ENCODE results near the gene SUPT6H.

The SUPT6H gene

DNA sequence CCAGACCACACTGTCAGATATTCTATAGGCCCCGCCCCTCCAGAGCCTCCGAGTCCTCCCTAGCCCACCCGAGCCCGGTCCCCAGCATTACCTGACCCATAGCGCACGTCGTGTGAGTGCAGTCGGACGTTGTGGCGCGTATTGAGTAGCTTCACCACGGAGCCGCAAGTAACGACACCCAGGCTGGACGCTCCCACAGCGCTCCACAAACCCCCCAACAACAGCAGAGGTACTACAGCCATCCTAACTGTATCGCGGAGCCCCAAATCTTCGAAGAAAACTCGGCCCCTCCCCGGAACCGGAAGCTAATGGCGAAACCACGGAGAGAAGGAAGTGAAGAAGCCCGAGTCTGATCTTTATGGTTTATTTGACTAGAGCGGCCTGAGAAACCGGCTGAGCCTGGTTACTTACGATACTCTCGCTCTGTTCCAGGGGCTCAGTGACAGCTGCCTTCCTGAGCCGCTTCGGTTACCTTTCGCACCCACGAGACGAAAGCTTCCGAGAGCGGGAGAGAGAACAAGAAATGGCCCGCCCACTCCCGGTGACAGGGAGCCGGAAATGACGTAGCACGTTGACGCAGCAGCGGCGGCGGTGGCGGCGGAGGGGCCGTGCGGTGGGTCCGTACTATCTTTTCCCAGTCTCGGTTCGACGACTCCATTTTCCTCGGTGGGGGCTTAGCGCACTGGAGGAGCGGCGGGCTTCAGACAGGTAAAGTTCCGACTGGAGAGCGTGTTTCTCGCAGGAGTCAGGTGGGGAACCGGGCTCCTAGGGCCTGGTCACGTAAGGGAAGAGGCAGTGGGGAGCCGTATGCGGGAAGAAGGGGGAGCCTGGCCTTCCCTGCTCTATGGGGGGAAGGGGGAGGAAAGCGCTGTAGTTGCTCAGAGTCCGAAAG is at the start of gene SUPT6H, which contains the start of gene SDF2:
TSS of gene SUPT6H (plus strand) at position 571 of the 892 bp plus-strand sequence. CDS start 11,197 bp downstream, outside the sequence.
TSS of gene SDF2 (minus strand) at position 272 of the 892 bp plus-strand sequence. CDS start at position 242, 30 bp downstream.
- peak; percentile 62 for DNase-seq (ENCODE audit: low read depth)

DNA sequence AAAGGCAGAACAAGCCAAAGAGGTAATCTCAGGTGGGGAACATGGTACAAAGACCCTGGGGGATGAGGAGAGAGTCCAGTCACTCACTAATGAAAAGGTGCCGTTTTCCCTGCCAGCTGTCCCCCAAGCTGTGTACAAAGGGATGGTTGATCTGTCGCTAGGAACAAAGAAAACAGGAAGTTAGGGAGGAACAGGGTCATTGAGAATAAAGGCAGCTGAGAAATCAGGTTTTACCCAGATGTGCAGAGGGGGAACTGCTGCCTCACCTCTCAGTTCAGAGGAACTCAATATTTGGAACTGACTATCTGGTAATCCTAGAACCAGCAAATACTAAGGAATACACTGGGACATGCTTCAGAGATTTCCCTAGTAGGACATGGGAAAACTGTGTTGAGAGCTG is 49.5 kb upstream of the SUPT6H start:
- DNase-seq (ENCODE audit: low read depth): no peak

DNA sequence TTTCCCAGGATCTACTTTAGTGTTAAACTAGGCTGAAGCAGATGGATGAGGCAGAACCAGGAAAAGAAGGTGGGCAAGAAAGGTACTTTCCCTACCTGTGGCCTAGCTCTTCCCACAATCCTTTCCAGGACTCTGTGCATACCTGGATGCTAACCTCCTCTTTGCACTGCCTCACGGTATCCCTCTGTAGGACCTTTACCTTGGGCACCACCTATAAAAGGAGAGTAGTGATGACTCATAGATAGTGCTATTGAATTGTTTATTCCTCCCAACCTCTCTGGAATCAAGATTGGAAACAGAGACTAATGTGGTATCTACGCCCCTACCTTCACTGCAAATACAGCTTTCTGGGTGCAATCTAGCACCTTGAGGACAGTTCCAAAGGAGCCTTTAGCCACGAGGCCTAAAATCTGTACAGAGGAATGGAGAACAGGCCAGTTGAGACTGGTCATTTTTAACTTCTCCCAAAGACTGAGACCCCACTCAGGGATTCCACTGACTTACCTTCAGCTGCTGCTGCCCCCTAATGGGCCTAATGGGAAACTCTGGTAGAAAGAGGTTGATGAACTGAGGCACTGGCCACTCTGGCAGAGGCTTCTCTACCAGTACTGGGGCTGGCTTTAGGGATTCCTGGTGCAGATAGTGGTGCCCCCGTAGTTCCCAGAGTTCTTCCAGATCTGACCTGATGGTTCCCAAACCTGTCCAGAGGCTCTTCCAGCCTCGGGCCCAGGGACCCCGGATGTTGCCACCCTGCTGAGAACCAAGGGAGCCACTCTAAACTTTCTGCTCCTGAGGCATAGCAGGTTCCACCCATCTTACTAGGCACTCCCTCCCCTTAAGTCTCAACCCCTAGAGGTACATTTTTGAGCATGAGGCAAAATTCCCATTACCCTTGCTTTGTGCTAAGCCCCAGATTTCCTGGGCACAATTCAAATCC is 48.8 kb upstream of the SUPT6H start:
- DNase-seq (ENCODE audit: low read depth): no peak

DNA sequence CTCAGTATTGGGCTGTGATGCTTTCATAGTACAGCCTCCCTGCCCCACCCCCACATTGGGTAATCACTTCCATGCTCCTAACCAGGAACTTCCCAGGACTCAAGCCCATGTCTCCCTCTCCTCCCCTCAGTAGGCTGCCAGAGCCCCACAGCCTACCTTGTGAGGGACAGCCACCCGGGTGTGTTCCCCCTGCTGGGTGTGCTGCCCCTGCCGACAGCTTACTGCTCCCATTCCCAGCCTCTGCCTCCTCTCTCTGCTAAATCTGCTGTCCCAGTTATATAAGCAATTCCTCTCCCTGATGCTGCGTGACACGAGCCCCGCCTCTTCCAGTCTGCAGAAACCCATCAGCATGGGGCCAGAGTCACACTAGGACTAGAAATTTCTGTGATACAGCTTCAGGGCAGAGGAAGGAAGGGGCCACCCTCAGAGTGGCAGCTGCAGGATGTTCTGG is 48.0 kb upstream of the SUPT6H start, which contains the start of gene RSKR:
TSS of gene RSKR (minus strand) at position 255 of the 451 bp plus-strand sequence. CDS start at position 231, 24 bp downstream.
- DNase-seq (ENCODE audit: low read depth): no peak

DNA sequence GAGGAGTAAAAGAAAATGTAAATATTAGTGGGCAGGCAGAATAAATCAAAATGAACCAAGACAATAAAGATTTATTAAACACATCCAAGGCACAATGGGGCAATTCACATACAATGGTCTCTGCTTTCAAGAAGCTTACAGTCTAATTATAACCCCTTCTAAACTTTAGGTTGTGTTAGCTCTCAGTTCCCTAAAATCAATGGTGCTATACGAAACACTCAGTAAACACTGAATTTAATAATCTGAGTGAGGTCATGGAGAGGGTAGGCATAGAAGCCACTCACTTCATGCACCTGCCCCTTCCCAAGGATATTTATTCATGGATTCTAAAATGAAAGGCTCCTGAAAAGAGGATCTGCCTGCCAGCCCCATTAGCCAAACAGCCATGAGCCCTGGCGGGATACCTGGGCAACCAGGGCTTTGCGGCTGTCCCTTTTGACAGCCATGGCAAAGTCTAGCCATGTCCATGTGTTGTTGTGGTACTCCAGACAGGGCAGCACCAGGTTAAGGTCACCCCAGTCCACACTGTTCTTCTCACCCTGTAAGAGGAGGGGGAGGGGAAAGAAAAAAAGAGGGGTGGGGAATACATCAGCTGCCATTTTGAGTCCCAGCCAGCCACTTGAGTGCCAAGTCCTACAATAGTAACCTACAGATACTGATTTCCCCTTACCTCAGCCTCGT is 46.6 kb upstream of the SUPT6H start:
- DNase-seq (ENCODE audit: low read depth): no peak

DNA sequence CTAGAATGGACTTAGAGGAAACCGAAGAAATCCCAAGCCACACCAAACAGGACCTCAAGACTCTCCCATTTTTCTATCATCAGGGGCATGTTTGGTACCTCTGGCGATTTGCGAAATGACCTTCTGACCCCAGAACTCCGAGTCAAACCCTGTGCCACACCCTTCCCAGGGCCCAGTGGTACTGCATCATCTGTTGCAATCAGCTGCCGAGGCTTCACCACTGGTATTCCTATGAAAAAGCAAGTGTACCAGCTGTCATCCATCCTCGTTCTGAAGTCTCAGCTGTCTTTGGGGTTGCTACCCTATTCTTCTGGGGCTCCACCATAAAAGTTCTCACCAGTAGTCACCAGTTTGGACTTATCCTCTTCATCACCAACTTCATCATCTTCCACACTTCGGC is 45.7 kb upstream of the SUPT6H start:
- DNase-seq (ENCODE audit: low read depth): no peak

DNA sequence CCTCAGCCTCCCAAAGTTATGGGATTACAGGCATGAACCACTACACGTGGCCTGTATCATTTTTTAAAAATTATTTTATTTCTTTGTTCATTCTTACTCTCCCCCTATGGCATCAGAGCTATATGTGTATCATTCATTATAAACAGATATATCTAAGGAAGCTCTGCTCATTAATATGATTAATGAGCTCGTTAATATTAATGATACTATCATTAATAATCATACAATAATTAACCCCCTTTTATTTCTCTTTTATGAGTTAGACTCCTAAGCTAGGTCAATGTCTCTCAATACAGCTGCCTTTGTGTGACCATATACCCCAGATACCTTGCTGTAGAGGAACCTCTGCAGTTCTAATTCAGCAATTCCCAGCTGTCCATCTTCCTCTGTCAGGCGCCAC is 43.5 kb upstream of the SUPT6H start:
- no peak for DNase-seq (ENCODE audit: low read depth)

DNA sequence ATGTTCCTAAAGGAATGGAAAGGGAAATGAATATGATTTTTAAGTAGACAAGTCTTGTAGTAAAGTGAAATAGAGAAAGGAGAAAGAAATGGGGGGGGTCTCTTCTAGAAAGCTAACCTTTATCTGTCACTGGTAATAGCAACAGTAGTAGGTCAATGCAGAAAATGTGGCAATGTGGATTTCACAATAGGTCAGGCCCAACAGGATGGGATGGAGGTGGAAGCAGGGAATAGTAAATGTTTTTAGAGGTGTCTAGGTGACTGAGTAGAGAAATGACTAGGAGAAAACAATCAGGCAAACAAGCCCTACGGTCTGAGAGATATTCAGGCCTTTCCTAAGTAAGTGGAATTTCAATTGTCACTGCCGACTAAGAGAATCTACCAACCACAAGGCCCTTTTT is 42.0 kb upstream of the SUPT6H start:
- DNase-seq (ENCODE audit: low read depth): no peak

DNA sequence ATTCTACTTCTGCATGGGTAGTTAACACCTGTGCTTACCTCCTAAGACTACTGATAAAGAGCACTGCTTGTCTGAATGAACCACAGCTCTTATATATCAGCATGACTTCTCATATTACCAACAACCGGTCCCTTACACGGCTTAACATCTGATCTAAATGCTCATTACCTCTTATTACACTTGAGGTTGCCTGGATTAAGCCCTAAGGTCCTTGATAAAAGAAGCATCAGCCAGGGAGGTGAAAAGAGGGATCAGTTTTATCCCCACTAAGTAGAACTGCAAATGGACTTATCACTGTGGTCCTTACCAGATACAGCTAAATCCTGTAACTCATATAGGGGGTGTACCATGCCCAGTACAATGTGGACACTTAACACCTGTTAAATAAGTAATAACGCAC is 39.8 kb upstream of the SUPT6H start:
- DNase-seq (ENCODE audit: low read depth): no peak

DNA sequence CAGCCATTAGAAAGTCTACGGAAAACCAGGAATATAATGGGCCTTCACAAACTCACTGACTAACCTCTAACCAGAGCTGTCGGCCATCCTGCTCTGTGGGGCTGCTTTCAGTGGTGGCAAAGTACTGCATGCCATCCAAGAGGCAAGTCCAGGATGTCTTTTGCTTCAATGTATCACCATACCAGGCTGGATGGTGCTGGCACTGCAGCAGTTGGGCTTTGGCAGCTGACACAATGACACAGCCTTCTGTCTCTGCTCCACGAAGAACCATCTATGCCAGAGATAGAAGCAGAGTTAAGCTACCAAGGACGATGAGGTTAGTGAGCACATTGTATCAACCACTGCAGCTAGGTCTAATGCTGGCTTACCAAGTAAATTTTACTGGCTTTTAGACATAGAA is 38.3 kb upstream of the SUPT6H start:
- no peak for DNase-seq (ENCODE audit: low read depth)

DNA sequence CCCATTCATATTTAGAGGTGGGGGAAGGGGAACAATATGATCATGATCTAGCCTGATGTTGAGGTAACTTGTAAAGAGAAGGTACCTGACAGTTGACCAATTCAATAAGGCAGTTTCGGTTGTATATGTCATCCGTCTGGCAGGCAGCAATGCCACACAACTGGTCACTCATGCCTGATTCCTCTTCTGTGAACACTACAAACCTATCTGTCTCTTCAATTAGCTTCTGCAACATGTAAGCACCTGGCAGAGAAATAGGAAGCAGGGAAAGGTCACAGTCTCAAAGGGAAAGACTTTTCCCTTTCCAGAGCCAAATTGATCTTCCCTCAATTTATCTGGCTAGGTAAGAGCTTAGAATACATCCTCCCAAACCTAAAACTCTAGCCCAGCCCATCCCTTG is 37.9 kb upstream of the SUPT6H start:
- DNase-seq (ENCODE audit: low read depth): no peak

DNA sequence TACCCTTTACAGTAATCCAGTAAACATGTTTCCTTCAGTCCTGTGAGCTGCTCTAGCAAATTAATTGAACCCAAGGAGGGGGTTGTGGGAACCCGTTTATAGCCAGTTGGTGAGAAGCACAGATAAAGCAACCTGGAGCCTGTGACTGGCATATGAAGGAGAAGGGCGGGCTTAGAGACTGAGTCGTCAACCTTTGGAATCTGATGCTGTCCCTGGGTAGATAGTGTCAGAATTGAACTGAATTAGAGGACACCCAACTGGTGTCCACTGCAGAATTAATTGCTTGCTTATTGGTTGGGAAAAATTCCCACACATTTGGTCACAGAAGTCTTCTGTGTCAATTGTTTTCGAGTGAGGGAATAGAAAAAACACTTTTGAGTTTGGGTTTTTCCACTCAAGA is 35.2 kb upstream of the SUPT6H start:
- no peak for DNase-seq (ENCODE audit: low read depth)

DNA sequence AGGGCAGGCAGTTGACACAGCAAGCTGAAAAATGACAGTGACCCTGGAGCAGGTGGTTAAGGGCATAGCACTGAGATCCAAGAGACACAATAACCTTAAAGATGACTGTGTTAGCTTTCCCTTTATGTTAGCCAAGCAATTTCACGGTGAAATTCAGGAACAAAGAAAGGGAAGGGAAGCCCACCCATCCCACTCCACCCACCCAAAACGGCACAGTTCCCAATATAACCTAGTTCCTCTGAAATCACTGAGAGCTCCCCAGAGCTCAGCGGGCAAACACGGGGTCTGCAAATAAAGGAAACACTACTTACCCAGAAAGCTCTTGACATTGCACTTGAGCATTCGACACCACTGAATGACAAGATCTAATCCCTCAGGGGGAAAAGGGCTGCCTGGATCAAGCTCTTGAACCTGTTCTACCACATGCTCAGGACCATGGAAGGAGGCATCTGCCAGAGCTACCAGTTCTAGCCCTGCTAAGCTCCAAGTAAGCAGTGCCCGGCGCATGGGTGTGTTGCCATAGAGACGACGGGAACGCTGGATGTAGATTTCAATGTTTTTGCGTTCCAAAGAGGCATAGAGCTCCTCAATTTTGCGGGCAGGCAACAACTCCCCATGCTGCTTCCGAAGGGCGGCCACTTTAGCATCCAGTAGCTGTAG is 27.7 kb upstream of the SUPT6H start:
- no peak for DNase-seq (ENCODE audit: low read depth)

DNA sequence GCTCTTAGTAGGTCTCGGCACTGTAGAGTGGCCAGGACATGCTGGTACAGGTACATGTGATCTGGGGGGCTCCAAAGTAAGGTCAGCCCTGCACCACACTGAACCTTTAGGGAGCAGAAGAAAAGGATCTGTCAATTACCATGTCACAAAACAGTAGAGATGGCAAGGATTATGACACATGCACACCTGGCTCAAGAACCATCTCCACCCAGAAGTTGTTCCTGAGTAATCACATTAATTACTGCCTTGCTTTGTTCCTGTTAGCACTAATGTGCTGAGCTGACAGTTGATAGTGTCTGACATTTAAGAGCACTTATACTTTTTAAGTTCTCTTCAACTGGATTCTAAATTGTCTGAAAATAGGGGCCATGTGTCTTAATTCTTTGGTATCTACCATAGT is 26.5 kb upstream of the SUPT6H start:
- no peak for DNase-seq (ENCODE audit: low read depth)

DNA sequence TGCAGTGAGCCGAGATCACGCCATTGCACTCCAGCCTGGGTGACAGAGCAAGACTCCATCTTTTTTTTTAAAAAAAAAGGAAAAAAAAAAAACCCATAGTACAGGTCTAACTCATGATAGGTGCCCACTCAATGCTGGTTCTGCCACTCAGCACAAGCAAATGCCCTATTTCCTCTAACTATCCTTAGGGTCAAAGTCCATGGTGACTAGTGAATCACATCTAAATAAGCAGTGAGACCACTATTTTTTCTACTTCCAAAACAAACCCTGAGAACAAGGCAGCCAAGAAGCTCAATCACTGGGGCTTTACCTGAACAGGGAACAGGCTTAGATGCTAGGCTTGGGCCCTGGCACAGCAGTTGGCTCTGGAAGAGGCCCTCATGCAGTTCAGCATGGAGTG is 20.4 kb upstream of the SUPT6H start:
- DNase-seq (ENCODE audit: low read depth): no peak

DNA sequence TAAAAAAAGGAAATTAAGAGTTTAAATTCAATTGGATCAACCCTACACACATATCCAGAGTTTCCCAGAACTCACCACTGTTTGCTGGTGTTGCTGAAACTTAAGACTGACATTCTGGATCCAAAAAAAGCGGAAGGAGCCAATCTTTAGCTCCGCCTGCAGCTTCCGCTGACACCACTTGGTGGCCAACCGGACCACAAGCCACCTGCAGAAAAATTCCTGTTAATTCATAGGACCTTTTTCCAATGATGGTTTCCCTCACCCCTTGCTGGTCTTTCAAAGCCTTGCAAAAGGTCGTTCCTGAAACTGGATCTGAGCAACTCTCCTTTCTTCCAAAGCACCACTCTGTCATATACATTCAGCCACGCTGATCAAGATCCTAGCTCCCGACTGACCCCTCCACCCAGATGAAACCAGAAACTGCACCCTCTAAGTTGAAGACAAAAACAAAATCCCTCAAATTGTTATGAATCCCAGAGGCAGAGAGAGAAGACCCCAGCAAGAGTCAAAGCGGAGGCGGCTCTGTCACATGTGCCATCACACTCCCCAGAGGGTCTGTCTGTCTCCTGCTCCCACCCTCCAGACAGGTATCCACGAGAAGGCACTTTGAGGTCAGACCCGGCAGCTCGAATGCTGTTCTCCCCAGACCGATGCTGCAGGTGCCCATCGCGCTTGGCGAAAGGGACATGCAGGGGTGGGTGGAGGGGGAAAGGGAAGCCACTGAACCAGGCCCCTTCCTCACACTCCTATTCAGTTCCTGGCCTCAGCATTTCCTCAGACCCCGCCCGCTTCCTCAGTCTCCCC is 17.8 kb upstream of the SUPT6H start:
- peak; percentile 16 for DNase-seq (ENCODE audit: low read depth)

DNA sequence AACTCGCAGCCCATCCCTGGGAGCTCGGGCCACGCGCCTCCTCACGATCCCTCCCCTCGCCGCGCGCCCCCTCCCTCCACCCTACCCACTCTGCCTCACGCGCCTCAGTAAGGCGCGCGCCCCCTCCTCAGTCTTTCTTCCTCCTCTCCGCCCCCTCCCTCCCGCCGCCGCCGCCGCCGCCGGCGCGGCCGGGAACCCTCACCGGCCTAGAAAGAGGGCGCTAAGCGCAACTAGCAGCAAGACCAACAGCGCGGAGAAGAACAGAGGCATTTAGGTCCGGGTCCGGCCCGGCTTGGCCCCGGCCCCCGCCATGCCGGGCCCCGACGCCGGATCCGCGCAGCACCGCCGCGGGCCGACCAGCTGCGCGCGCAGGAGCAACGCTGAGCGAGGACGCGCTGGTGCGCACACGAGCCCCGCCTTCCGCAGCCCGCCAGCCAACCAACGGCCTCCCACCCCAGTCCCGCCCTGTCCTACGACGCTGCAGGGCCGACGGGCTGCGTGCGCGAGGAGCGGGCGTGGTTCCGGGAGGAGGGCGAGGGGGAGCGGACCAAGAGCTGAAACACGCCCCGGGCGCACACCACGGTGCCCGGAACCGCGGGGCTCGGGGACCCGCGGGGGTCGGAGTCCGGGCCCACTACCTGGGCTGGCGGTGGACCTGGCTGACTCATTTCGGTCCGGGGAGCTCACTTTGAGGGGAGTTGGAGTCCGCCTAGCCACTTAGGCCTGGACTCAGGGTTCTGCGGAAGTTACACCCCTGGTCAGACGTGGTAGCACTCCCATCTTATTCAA is 17.0 kb upstream of the SUPT6H start, which contains the start of gene BLTP2:
TSS of gene BLTP2 (minus strand) at position 372 of the 789 bp plus-strand sequence. CDS start at position 270, 102 bp downstream.
- DNase-seq (ENCODE audit: low read depth): peak; percentile 87

DNA sequence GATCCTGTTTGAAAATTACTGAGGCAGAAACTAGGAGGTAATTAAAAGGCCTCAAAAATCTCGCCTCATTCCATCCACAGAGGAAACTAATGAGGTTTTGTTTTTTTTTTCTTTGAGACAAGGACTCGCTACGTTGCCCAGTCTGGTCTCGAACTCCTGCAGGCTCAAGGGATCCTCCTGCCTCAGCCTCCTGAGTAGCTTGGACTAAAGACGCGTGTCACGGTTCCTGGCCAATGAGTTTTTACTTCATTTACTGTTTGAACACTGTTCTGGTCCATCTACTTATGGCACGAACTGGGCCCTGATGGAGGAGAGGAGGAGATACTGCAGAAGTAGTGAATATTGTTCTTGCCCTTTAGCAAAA is 16.4 kb upstream of the SUPT6H start:
- no peak for DNase-seq (ENCODE audit: low read depth)

DNA sequence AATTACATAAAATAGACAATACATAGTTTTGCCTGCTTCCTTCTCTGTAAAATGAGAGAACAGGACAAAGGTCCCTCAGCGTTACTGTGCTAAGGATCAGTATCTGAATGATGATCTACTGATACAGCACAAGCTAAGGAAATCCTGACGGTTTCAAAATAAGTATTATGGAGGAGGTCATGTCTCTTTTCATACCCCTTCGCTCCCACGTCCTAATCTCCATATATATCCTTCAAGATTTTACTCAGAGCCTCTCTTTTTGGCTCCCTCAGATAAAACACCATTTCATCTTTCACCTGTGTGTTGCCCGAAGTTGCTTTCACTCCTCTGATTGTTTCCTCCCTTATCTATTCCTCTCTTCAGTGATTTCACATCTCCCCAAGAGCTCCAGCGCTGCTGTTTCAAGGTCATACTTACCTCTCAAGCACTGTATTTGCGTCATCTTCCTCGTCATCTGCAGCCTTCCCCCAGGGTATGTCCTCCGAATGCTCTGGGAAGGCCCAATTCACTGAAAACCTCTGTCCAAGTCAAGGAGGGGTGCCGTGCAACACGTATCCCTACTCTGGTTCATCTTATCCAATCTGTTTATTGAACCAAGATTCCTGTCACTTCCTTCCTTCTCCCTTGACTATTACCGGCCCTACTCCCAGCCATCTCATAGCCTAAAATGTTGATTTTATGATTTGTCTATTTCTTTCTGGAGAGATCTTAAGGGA is 15.8 kb upstream of the SUPT6H start:
- DNase-seq (ENCODE audit: low read depth): no peak
